Adrenal gland (tissue), 12 donors: ENCODE results near the gene HSD17B3. TPM values are rescaled to one million over a fixed set of nuclear protein-coding genes. Genes with fewer than 3 reads are reported as not detected.

ENCODE experiments used
- DNase-seq, 7 donors: peaks; one replicate each; pipeline ENCODE4 v3.0.0-alpha.2; 2019 to 2020
- H3K27ac ChIP-seq, 5 donors: fragments of 200-600 bp; sonication (generic) in 4 of 5; 1 replicate in 3 of 5; 2 replicates in 2 of 5; pipeline versions ENCODE4 v1.5.1 to v1.8.0; 2016 to 2020; ENCODE audit warnings: mild to moderate bottlenecking in 1 of 5
- H3K27me3 ChIP-seq: fragments of 200-600 bp; 2 replicates; pipeline ENCODE4 v1.8.0; 2021
- H3K36me3 ChIP-seq, 2 donors: fragments of 200-600 bp; replicated peaks in 1 of 2; 1 replicate in 1 of 2; 2 replicates in 1 of 2; pipeline versions ENCODE4 v1.5.1 to v1.8.0; 2018 to 2022
- H3K4me1 ChIP-seq, 2 donors: fragments of 200-600 bp; replicated peaks in 1 of 2; 1 replicate in 1 of 2; 2 replicates in 1 of 2; pipeline versions ENCODE4 v1.5.1 to v1.8.0; 2018 to 2021
- H3K4me3 ChIP-seq, 4 donors: fragments of 200-600 bp; sonication (generic) in 3 of 4; one replicate each; pipeline ENCODE4 v1.5.1; 2016 to 2018
- H3K9me3 ChIP-seq, 3 donors: fragments of 200-600 bp; sonication (generic) in 1 of 3; replicated peaks in 1 of 3; 1 replicate in 2 of 3; 2 replicates in 1 of 3; pipeline versions ENCODE4 v1.5.1 to v1.8.0; 2016 to 2021
- CTCF ChIP-seq, 6 experiments: fragments of 450-650 bp in 4 of 6; fragments of 200-600 bp in 2 of 6; sonication (generic) in 1 of 6; IDR thresholded peaks; 1 replicate in 5 of 6; 2 replicates in 1 of 6; pipeline versions ENCODE4 v1.5.1 to v1.8.0; 2016 to 2021; ENCODE audit warnings: antibody characterized with exemption in 6 of 6, mild to moderate bottlenecking in 2 of 6, moderate library complexity in 1 of 6
- POLR2A ChIP-seq, 2 donors: fragments of 450-650 bp; IDR thresholded peaks; one replicate each; pipeline ENCODE4 v1.6.1; 2017; ENCODE audit warnings: antibody characterized with exemption in 2 of 2, mild to moderate bottlenecking in 2 of 2, moderate library complexity in 1 of 2
- WGBS, 4 donors: extraction: QIAGEN DNeasy Blood & Tissue Kit in 2 of 4; methylation state at CpG; one replicate each; pipeline versions ENCODE4 v1.1.5 to v1.1.7; 2013 to 2017; 5-methylcytosine and 5-hydroxymethylcytosine counted together
- intact Hi-C, 2 donors: fragments of 100-400 bp; cut with DNase I; formaldehyde crosslinking; loops; one replicate each; pipeline versions ENCODE4 v1.14.1 to v1.15.0; 2022 to 2023
- polyA plus RNA-seq, 3 donors: library from polyadenylated mRNA; stranded (reverse); fragments of 200-250 nt in 2 of 3; fragments of 350-450 nt in 1 of 3; fragmentation: Illumina TruSeq in 1 of 3; extraction: RNeasy Lipid Tissue Mini Kit (QIAGEN cat#74804) in 1 of 3; gene quantifications; one replicate each; pipeline ENCODE4 v1.2.3, GENCODE V29; 2013 to 2014
- total RNA-seq, 9 donors: library from RNA; depleted of rRNA in 4 of 9; stranded (reverse); fragments of >200 nt in 4 of 9; fragments of 120-200 nt in 1 of 9; fragmentation: NEBNext Ultra II Directional in 1 of 9; extraction: Animal tissue kit (Norgen Biotek cat#: 25700) in 1 of 9; gene quantifications; one replicate each; pipeline versions ENCODE4 v1.1.0 to v1.2.4, GENCODE V29; 2013 to 2023
- donor health status: healthy with polysubstance abuse.
- donor health status: Bipolar disorder and iron deficiency.
- donor health status: DM: yes; HTN: yes; CAD: no.
- donor health status: DM: no; HTN: no; CAD: no.
- donor health status: DM: no; HTN: no; CAD: no.
- donor health status: DM: yes; HTN: yes; CAD: no.

Gene HSD17B3
- total and polyA plus RNA-seq, 12 donors = 0.57 to 14.6 (median 4.7) TPM; not detected in 8

- TF ChIP-seq POLR2A (IDR thresholded peaks at IDR 0.05) = no peak
- TF ChIP-seq CTCF (IDR thresholded peaks at IDR 0.05) = no peak
- no peaks in the 10 kb centered on the region for H3K36me3 ChIP-seq
- H3K27me3 ChIP-seq = no peaks in the 10 kb centered on the region
- no peaks in the 10 kb centered on the region for H3K9me3 ChIP-seq
- H3K4me3 ChIP-seq = no peak overlapping the region
- no peaks in the 10 kb centered on the region for H3K4me1 ChIP-seq
- no peak for DNase-seq
- H3K27ac ChIP-seq = no peak overlapping the region
- 58 to 77% (median 72%) methylated on average over 4 of the region's 4 CpGs for WGBS, 4 donors
- intact Hi-C loops = no loop called here
Observed at GRCh38 chr9:96305171-96305570, 3.2 kb upstream of the HSD17B3 start.

GRCh38 chr9:96304230-96304629 lies 2.3 kb upstream of the HSD17B3 start:
- no peak for TF ChIP-seq CTCF (IDR thresholded peaks at IDR 0.05)
- no peak for TF ChIP-seq POLR2A (IDR thresholded peaks at IDR 0.05)
- intact Hi-C loops = no loop called here
- Histone ChIP-seq H3K27ac (no peak overlapping the region), H3K4me3 (no peak overlapping the region), H3K4me1 (no peaks in the 10 kb centered on the region), H3K36me3 (no peaks in the 10 kb centered on the region), H3K9me3 (no peaks in the 10 kb centered on the region), H3K27me3 (no peaks in the 10 kb centered on the region)
- no peak for DNase-seq

GRCh38 chr9:96299823-96300222 lies 2.2 kb downstream of the HSD17B3 start:
- no peak overlapping the region for H3K4me3 ChIP-seq
- H3K9me3 ChIP-seq = no peaks in the 10 kb centered on the region
- 63 to 79% (median 70%) methylated on average over 4 of the region's 4 CpGs for WGBS, 4 donors
- H3K27ac ChIP-seq = no peak overlapping the region
- TF ChIP-seq POLR2A (IDR thresholded peaks at IDR 0.05) (no peak), CTCF (IDR thresholded peaks at IDR 0.05) (no peak)
- H3K4me1 ChIP-seq = no peaks in the 10 kb centered on the region
- intact Hi-C loops = no loop called here
- H3K36me3 ChIP-seq = no peaks in the 10 kb centered on the region
- no peak for DNase-seq
- H3K27me3 ChIP-seq = no peaks in the 10 kb centered on the region

GRCh38 chr9:96294159-96294545 lies 7.8 kb downstream of the HSD17B3 start:
- Histone ChIP-seq H3K27me3 (no peaks in the 10 kb centered on the region), H3K4me1 (no peaks in the 10 kb centered on the region), H3K36me3 (no peaks in the 10 kb centered on the region), H3K9me3 (no peaks in the 10 kb centered on the region), H3K27ac (no peak overlapping the region), H3K4me3 (no peak overlapping the region)
- WGBS, 4 donors = 72 to 79% (median 74%) methylated on average over 3 of the region's 3 CpGs
- intact Hi-C loops = no loop called here
- TF ChIP-seq POLR2A (IDR thresholded peaks at IDR 0.05) (no peak), CTCF (IDR thresholded peaks at IDR 0.05) (no peak)
- DNase-seq = peak in 1 of 7 donors; percentile 3
